ENCODE data around the gene UGT1A5.
"Not testable (repeated sequence)": the region's sequence is repeated elsewhere in the genome, so short reads cannot be mapped to it uniquely, and the experiment has no call there.

Gene UGT1A5

DNA sequence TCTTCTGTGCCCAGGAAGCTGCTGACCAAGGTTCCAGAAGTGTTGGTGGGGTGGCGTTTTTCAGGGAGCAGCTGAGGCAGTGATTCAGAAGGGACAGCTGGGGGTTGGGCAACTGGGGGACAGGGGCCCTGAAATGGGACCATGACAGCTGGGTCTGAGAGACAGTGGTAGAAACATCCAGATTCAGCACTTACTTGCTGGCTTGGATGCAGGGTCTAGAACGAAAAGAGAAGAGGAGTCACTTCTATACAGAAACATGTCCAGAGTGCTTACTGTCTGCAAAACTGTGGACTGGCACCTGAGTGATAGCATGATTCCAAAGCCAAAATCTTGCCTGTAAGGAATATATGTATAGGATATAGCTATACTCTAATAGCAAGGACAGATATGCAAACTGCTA is 33.1 kb downstream of the UGT1A5 start:
- not testable (repeated sequence) for DNase-seq (ENCODE audit: low read depth in 2 of 2, low spot score in 1 of 2)

DNA sequence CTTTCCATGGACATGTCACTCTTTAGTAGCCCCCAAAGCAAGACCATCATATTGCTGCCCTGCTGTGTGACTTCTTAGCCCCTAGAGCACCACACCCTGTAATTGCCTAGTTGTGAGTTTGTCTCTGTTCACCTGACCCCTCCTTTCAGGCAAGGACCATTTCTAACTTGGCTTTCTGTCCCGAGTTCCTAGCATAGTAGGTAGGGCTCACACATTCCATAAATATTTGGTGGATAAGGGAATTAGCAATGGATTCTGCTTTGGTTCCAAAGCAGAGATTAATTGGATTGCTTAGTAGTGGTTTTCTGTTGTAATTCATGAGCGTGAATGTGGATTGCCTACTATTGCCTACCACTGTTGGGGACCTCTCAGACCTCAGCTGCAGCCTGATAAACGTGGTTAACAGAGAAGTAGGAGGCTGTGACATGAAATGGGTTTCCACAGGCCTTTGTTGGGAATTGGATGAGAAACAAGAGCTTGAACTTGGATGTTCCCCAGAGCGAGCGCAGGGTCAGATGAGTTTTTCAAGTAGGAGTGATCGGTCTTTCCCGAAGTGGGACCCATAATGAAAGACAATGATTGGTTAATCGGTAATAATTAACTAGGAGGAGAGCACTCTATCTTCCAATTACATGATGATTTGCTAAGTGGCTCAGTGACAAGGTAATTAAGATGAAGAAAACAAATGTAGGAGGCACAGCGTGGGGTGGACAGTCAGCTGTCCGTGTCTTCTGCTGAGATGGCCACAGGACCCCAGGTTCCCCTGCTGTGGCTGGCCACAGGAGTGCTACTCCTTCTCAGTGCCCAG is 34.0 kb downstream of the UGT1A5 start:
- DNase-seq (ENCODE audit: low read depth in 2 of 2, low spot score in 1 of 2), result no peak

DNA sequence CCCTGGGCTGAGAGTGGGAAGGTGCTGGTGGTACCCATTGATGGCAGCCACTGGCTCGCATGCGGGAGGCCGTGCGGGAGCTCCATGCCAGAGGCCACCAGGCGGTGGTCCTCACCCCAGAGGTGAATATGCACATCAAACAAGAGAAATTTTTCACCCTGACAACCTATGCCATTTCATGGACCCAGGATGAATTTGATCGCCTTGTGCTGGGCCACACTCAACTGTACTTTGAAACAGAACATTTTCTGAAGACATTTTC is 34.5 kb downstream of the UGT1A5 start:
- DNase-seq (ENCODE audit: low read depth in 2 of 2, low spot score in 1 of 2), result no peak

DNA sequence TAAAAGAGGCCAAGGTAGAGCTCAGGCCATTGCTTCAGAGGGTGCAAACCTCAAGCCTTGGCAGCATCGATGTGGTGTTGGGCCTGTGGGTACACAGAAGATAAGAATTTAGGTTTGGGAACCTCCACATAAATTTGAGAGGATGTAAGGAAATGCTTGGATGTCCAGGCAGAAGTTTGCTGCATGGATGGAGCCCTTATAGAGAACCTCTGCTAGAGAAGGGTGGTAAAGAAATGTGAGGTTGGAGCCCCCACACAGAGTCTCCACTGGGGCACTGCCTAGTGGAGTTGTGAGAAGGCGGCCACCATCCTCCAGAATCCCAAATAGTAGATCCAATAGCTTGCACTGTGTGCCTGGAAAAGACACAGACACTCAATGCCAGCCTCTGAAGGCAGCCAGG is 38.0 kb downstream of the UGT1A5 start:
- DNase-seq (ENCODE audit: low read depth in 2 of 2, low spot score in 1 of 2), result not testable (repeated sequence)

DNA sequence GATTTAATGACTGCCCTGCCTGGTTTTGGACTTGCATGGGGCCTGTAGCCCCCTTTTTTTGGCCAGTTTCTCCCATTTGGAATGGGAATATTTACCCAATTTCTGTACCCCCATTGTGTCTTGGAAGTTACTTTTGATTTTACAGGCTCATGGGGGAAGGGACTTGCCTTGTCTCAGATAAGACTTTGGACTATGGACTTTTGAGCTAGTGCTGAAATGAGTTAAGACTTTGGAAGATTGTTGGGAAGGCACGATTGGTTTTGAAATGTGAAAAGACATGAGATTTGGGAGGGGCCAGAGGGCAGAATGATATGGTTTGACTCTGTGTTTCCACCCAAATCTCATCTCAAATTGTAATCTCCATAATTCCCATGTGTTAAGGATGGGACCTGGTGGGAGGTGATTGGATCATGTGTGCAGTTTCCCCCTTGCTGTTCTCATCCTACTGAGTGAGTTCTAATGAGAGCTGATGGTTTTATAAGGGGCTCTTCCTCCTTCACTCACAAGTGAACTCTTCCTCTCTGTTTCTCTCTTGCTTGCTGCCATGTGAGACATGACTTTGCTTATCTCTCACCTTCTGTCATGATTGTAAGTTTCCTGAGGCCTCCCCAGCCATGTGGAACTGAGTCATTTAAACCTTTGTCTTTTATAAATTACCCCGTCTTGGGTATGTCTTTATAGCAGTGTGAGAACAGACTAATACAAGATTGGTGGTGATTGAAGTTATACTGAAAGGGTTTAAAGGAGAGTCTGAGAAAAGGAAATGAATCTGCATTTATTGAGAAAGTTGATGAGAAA is 38.7 kb downstream of the UGT1A5 start:
- not testable (repeated sequence) for DNase-seq (ENCODE audit: low read depth in 2 of 2, low spot score in 1 of 2)

DNA sequence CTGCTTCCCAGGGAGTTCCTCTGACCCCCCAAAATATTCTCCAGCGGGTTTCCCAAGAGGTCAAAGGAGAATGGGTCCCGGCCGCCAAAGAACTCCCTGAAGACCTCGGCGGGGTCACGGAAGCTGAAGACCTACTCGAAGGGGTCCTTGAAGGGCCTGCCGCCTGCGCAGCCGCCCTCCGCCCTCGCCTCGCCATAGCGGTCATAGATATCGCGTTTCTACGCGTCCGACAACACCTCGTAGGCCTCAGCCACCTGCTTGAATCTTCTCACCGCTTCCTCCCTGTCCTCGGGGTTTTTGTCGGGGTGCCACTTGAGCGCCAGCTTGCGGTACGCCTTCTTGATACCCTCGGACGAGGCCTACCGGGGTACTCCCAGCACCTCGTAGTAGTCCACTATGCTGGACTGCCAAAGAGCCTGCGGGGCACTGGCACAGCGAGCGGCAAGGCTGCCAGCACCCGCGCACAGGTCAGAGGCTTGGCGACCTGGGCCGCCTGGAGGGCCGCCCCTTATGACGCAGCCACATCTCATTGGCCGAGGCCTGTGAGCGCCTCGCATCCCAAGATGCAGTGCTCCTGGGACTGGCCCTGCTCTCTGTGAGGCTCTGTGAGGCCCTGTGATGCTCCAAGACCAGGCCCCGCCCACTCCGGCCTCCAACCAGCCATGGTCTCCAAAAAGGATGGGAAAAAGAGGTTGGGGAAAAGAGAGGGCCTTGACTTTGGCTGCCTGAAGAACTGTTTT is 42.3 kb downstream of the UGT1A5 start:
- DNase-seq (ENCODE audit: low read depth in 2 of 2, low spot score in 1 of 2), result no peak

DNA sequence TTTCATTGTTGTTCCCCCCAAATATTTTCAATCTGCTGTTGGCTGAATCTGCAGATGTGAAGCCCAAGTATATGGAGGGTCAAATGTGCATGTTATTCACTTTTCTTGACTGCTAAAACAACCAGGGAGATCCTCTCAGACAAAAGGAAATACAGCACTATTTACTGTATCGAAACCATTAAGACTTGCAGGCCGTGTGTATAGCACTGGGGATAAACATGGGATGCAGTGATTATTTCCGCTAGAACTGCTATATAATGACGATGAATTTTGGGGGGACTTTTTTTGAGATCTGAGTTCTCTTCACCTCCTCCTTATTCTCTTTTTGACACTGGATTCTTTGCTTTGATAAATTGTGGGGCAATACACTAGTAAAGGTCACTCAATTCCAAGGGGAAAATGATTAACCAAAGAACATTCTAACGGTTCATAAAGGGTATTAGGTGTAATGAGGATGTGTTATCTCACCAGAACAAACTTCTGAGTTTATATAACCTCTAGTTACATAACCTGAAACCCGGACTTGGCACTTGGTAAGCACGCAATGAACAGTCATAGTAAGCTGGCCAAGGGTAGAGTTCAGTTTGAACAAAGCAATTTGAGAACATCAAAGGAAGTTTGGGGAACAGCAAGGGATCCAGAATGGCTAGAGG is 43.8 kb downstream of the UGT1A5 start:
- no peak for DNase-seq (ENCODE audit: low read depth in 2 of 2, low spot score in 1 of 2)

DNA sequence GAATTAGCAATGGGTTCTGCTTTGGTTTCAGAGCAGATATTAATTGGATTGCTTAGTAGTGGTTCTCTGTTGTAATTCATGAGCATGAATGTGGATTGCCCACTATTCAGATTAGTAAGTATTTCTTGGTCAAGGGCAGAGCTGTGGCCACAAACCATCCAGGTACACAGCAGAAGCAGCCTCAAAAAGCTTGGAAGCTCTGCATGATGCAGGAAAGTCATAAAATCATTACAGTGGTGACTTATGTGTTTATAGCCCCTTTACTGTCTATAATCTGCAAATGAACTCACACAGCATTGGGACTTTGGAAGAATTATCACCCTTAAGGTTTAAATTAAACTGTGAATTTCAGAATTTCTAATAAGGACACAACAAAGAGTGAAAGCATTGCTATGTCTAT is 45.4 kb downstream of the UGT1A5 start:
- DNase-seq (ENCODE audit: low read depth in 2 of 2, low spot score in 1 of 2), result no peak

DNA sequence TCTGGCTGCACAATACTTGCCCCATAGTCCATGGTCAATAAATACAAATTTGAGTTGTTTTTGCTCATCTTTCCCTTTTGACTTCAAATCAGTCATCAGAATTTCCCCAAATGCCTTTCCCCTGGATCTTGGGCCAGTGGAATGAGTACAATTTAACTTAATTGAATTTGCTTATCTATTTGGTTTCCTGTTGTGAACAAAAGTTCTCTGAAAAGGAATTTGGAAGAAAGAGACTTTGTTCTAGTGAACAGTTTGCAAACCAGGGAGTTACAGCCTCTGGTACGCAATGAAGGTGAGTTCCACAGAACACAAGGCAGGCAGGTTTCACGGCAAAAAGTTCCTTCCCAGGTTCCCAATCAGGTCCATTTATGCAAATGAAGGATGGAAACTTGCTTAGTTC is 46.1 kb downstream of the UGT1A5 start:
- DNase-seq (ENCODE audit: low read depth in 2 of 2, low spot score in 1 of 2), result no peak

DNA sequence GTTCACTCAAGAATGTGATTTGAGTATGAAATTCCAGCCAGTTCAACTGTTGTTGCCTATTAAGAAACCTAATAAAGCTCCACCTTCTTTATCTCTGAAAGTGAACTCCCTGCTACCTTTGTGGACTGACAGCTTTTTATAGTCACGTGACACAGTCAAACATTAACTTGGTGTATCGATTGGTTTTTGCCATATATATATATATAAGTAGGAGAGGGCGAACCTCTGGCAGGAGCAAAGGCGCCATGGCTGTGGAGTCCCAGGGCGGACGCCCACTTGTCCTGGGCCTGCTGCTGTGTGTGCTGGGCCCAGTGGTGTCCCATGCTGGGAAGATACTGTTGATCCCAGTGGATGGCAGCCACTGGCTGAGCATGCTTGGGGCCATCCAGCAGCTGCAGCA is 47.3 kb downstream of the UGT1A5 start, which contains the start of gene UGT1A1:
UGT1A1 (plus strand) TSS at position 228 of the 400 bp plus-strand sequence; CDS start at position 246, 18 bp downstream.
- DNase-seq (ENCODE audit: low read depth in 2 of 2, low spot score in 1 of 2), result no peak

DNA sequence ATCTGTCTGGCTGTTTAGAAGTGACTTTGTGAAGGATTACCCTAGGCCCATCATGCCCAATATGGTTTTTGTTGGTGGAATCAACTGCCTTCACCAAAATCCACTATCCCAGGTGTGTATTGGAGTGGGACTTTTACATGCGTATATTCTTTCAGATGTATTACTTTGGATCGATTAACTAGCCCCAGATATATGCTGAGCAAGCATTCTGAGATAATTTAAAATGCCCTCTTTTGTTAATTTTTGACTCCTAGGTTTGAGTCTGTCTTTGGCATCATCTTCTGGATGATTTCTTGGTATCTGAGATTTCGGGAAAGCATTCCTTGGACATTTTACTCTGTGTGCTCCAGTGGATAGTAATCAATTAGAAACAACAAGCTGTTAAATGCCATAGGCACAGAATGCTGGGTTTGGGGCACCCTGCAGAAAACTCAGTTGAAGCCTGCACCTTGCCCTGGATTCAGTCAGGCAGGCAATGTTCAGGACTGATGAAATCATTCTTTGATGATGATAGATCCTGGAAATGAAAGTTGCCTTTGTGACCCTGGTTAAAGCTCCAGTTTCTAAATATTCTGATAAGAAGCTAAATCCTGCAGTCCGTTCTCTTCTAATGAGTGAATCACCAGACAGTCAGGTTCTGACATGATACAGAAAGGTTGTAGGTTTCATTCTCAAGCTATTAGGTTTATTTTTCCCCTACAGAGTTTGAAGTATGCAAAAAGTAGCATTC is 48.5 kb downstream of the UGT1A5 start:
- no peak for DNase-seq (ENCODE audit: low read depth in 2 of 2, low spot score in 1 of 2)

DNA sequence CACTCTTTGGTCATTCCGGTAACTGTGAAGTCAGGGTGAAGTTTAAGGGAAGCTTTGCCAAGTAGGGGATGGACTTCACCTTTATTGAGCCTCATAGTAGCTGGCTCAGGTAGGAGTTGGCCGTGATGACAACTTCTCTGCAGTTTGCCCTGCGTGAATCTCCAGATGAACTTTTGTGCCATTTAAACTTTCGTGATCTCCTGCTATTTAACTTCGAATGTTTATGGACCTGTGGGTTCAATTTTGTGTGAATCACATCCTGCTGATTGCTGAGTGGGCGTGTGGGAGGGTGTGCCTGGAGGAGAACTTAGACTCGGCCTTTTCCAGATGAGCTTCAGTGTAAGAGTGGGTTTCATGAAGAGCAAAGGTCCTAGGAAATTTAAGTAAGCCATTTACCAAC is 51.6 kb downstream of the UGT1A5 start:
- no peak for DNase-seq (ENCODE audit: low read depth in 2 of 2, low spot score in 1 of 2)

DNA sequence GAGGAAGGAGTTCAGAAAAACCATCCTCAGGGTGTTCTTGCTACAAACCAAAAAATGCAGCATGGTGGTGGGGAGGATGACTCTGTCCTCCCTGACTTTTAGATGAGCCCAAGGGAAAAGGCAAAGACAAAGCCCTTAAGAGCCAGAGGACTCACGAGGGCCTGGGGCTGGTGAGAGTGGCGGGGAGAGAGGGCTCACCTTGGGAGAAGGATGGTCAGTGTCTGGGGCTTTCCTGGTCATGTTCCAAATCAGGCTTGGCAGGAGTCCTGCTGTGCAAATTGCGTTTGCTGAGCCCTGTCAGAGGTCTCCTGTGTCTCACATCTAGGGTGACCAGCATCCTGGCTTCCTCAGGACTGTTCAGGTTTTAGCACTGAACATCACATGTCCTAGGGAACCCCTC is 52.1 kb downstream of the UGT1A5 start:
- DNase-seq (ENCODE audit: low read depth in 2 of 2, low spot score in 1 of 2), result no peak

DNA sequence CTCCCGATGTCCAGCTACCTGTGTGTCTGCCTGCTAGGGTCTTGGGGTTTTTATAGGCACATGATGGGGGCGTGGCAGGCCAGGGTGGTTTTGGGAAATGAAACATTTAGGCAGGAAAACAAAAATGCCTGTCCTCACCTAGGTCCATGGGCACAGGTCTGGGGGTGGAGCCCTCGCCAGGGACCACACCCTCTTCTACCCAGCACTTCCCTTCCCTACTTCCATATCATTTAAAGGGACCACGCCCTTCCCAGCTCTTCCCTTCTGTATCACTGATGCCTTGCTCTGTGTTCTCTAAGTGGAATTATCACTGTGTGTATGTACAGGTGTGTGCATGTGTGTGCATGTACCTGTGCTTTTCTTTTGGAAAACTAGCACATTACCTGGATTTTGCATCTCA is 53.7 kb downstream of the UGT1A5 start:
- DNase-seq (ENCODE audit: low read depth in 2 of 2, low spot score in 1 of 2), result no peak

DNA sequence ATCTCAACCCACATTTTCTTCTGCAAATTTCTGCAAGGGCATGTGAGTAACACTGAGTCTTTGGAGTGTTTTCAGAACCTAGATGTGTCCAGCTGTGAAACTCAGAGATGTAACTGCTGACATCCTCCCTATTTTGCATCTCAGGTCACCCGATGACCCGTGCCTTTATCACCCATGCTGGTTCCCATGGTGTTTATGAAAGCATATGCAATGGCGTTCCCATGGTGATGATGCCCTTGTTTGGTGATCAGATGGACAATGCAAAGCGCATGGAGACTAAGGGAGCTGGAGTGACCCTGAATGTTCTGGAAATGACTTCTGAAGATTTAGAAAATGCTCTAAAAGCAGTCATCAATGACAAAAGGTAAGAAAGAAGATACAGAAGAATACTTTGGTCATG is 55.4 kb downstream of the UGT1A5 start:
- DNase-seq (ENCODE audit: low read depth in 2 of 2, low spot score in 1 of 2), result no peak

DNA sequence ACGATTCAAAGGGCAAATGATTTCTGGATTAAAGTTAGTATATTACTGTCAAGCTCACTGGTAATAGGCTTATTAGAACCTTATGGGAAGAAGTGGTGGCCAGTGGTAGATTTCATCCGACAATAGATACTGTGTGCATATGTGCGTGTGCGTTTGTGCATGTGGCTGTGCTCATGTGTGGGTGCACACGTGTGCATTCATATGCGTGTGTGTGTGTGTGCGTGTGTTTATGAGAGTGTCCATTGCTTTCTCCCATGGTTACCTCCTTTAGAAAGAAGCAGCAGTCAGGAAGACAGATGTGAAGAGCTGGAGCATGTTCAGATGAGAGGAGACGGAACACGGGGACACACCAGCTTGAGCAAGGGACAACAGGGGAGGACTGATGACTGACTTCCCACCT is 56.6 kb downstream of the UGT1A5 start:
- DNase-seq (ENCODE audit: low read depth in 2 of 2, low spot score in 1 of 2), result no peak

DNA sequence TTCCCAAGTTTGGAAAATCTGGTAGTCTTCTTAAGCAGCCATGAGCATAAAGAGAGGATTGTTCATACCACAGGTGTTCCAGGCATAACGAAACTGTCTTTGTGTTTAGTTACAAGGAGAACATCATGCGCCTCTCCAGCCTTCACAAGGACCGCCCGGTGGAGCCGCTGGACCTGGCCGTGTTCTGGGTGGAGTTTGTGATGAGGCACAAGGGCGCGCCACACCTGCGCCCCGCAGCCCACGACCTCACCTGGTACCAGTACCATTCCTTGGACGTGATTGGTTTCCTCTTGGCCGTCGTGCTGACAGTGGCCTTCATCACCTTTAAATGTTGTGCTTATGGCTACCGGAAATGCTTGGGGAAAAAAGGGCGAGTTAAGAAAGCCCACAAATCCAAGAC is 59.4 kb downstream of the UGT1A5 start:
- no peak for DNase-seq (ENCODE audit: low read depth in 2 of 2, low spot score in 1 of 2)

DNA sequence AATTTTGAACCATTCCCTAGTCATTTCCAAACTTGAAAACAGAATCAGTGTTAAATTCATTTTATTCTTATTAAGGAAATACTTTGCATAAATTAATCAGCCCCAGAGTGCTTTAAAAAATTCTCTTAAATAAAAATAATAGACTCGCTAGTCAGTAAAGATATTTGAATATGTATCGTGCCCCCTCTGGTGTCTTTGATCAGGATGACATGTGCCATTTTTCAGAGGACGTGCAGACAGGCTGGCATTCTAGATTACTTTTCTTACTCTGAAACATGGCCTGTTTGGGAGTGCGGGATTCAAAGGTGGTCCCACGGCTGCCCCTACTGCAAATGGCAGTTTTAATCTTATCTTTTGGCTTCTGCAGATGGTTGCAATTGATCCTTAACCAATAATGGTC is 59.9 kb downstream of the UGT1A5 start:
- DNase-seq (ENCODE audit: low read depth in 2 of 2, low spot score in 1 of 2), result no peak

DNA sequence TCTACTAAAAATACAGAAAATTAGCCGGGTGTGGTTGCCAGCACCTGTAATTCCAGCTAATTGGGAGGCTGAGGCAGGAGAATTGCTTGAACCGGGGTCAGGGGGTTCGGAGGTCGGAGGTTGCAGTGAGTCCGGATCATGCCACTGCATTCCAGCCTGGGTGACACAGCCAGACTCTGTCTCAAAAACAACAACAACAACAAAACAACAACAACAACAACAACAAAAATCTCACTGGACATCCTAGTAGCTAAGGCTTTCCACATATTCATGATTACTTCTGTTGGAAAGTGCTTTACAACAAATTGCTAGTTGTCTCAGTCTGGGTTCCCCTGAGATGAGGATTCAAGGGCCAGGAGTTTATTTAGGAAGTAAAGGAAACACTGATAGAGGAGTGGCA is 61.1 kb downstream of the UGT1A5 start:
- no peak for DNase-seq (ENCODE audit: low read depth in 2 of 2, low spot score in 1 of 2)

DNA sequence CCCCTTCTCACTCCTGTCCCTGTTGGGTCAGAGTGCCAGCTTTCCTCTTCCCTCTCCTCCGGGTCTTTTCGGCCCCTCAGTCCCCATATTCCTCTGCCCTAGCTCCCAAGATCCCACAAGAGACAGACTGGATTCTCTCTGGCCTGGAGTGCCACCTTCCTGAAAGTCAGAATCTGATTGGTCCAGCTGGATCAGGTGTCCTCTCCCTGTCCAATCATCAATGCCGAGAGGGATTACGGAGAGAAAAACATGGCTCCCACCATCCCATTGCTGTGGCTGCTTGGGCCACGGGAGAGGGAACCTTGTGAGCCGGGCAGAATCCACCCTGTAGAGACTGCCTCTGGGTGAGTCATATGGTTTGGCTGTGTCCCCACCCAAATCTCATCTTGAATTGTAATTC is 62.7 kb downstream of the UGT1A5 start:
- DNase-seq (ENCODE audit: low read depth in 2 of 2, low spot score in 1 of 2), result no peak

DNA sequence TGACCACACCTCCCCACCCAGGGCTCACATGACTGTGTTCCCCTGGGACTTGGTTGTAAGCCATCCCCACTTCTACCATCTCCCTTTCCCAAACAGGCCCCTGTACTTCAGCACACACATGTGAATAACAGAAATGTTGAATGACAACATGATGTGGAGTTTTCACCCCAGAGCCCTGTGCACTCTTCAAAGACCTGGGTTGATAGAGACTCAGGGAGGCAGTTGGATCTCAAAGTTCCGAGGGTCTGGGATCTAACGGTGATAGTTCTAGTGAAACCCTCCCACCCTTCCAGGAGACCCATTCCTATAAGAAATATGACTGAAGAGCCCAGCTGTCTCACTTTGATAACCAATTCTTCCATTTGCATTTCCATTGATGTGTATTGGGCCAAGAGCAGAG is 65.3 kb downstream of the UGT1A5 start, which contains the start of gene MROH2A:
MROH2A (plus strand) TSS at position 301 of the 400 bp plus-strand sequence. CDS start 1,029 bp downstream, outside the sequence.
- DNase-seq (ENCODE audit: low read depth in 2 of 2, low spot score in 1 of 2), result no peak
